GM12878 (cell line): ENCODE measurements around the gene SQSTM1. TPM values are rescaled to one million over a fixed set of nuclear protein-coding genes. Genes with fewer than 3 reads are reported as not detected.

ENCODE experiments used
- ATAC-seq: fragments of 200-7000 bp; cut with Tn5 transposase; 3 replicates; pipeline ENCODE4 v1.9.1; 2020; ENCODE audit warnings: mild to moderate bottlenecking, moderate library complexity
- BruUV-seq: library from RNA; stranded (reverse); fragments of 400-500 nt; replicated peaks from 2 replicates; lab custom pipeline; 2021; lab: Mats Ljungman, UMichigan
- CTCF ChIA-PET: fragments of 300-600 bp; sonication (Branson Sonifier 250); formaldehyde crosslinking; extraction: SDS; loops from one replicate; lab custom pipeline; 2021; ENCODE audit warnings: inconsistent platforms; lab: Yijun Ruan, JAX
- POLR2A ChIA-PET: fragments of 350-600 bp; formaldehyde crosslinking; extraction: SDS; loops from one replicate; lab custom pipeline; 2021; ENCODE audit warnings: inconsistent platforms; lab: Charles Lee
- RAD21 ChIA-PET: fragments of 300-600 bp; sonication (Branson Sonifier 250); formaldehyde crosslinking; loops from one replicate; lab custom pipeline; 2023; ENCODE audit warnings: antibody characterized with exemption; ENCODE audit not compliant: unreplicated experiment; lab: Charles Lee
- SMC1A ChIA-PET: fragments of 300-600 bp; sonication (Branson Sonifier 250); formaldehyde crosslinking; loops from one replicate; lab custom pipeline; 2023; ENCODE audit not compliant: unreplicated experiment, uncharacterized antibody; lab: Charles Lee
- DNase-seq: peaks from one replicate; pipeline ENCODE4 v3.0.0-alpha.2; 2011; ENCODE audit warnings: low read depth, low spot score
- FAIRE-seq: peaks from 3 replicates; lab custom pipeline; 2011; peaks lifted over from hg19 to GRCh38; lab: Jason Lieb, UNC
- H2AFZ ChIP-seq: 2 replicates; pipeline ENCODE4 v1.6.0; 2011; ENCODE audit warnings: low read depth, low read length, control low read depth; ENCODE audit not compliant: control insufficient read depth
- H3K27ac ChIP-seq: 2 replicates; pipeline ENCODE4 v1.5.1; 2011; ENCODE audit warnings: control low read depth; ENCODE audit not compliant: control insufficient read depth, insufficient read depth
- H3K27me3 ChIP-seq, 2 experiments: replicated peaks in 1 of 2; 2 replicates each; pipeline versions ENCODE4 v1.6.0 to v1.6.1; 2011; ENCODE audit warnings: low read length in 1 of 2; ENCODE audit not compliant: control insufficient read depth in 2 of 2, insufficient read depth in 2 of 2
- H3K36me3 ChIP-seq, 2 experiments: 2 replicates each; pipeline ENCODE4 v1.5.1; 2011; ENCODE audit warnings: low read length in 1 of 2; ENCODE audit not compliant: control insufficient read depth in 2 of 2, insufficient read depth in 2 of 2
- H3K4me1 ChIP-seq: 2 replicates; pipeline ENCODE4 v1.6.1; 2011; ENCODE audit warnings: mild to moderate bottlenecking, low read length, moderate library complexity, mixed read lengths; ENCODE audit not compliant: control insufficient read depth, insufficient read depth
- H3K4me2 ChIP-seq: 2 replicates; pipeline ENCODE4 v1.6.0; 2011; ENCODE audit warnings: control low read depth; ENCODE audit not compliant: control insufficient read depth, insufficient read depth
- H3K4me3 ChIP-seq: fragments of 200-600 bp; sonication (generic); 2 replicates; pipeline ENCODE4 v1.5.1; 2016
- H3K79me2 ChIP-seq: 2 replicates; pipeline ENCODE4 v1.6.0; 2011; ENCODE audit warnings: low read length; ENCODE audit not compliant: control insufficient read depth, insufficient read depth
- H3K9ac ChIP-seq: 2 replicates; pipeline ENCODE4 v1.8.0; 2011; ENCODE audit warnings: low read length, control low read depth, mixed read lengths; ENCODE audit not compliant: control insufficient read depth, insufficient read depth
- H3K9me3 ChIP-seq: replicated peaks from 3 replicates; pipeline ENCODE4 v1.5.1; 2011; ENCODE audit warnings: mild to moderate bottlenecking, low read length; ENCODE audit not compliant: control insufficient read depth, insufficient read depth
- H4K20me1 ChIP-seq: 2 replicates; pipeline ENCODE4 v1.6.0; 2011; ENCODE audit not compliant: control insufficient read depth, insufficient read depth
- HCFC1 ChIP-seq: fragments of 150-350 bp; IDR thresholded peaks from 2 replicates; pipeline ENCODE4 v1.6.1; 2014; ENCODE audit warnings: low read length
- HDGF ChIP-seq: fragments of 450-650 bp; IDR thresholded peaks from 2 replicates; pipeline ENCODE4 v1.6.1; 2016; ENCODE audit warnings: antibody characterized with exemption
- JUNB ChIP-seq: IDR thresholded peaks from 2 replicates; pipeline ENCODE4 v1.6.1; 2016; ENCODE audit warnings: antibody characterized with exemption, mild to moderate bottlenecking
- JUND ChIP-seq: IDR thresholded peaks from 2 replicates; pipeline ENCODE4 v1.6.1; 2012; ENCODE audit warnings: low read depth, mild to moderate bottlenecking, low read length, improper control_type of control experiment, moderate library complexity
- KDM1A ChIP-seq: fragments of 200-600 bp; sonication (generic); IDR thresholded peaks from 2 replicates; pipeline ENCODE4 v1.6.1; 2016; ENCODE audit warnings: borderline replicate concordance
- NFXL1 ChIP-seq: fragments of 450-650 bp; IDR thresholded peaks from 2 replicates; pipeline ENCODE4 v1.6.1; 2017; ENCODE audit warnings: antibody characterized with exemption, mild to moderate bottlenecking, borderline replicate concordance
- POLR2A ChIP-seq: IDR thresholded peaks from 2 replicates; pipeline ENCODE4 v1.6.1; 2011; ENCODE audit warnings: low read depth, mild to moderate bottlenecking, low read length
- POLR2AphosphoS2 ChIP-seq: IDR thresholded peaks from 2 replicates; pipeline ENCODE4 v1.6.1; 2011; ENCODE audit warnings: low read depth, mild to moderate bottlenecking, low read length, improper control_type of control experiment, moderate library complexity
- POLR2AphosphoS5 ChIP-seq: IDR thresholded peaks from 2 replicates; pipeline ENCODE4 v1.6.1; 2011; ENCODE audit warnings: mild to moderate bottlenecking, low read length, inconsistent platforms
- RELA ChIP-seq: fragments of 450-650 bp; IDR thresholded peaks from 2 replicates; pipeline ENCODE4 v1.8.0; 2014; ENCODE audit warnings: borderline replicate concordance; ENCODE audit not compliant: partially characterized antibody
- WGBS: methylation state at CpG from one replicate; pipeline ENCODE4 v1.1.6; 2016; ENCODE audit warnings: low lambda C conversion rate; ENCODE audit not compliant: insufficient replicate concordance, insufficient coverage; ENCODE audit errors: missing lambda C conversion rate; 5-methylcytosine and 5-hydroxymethylcytosine counted together
- in situ Hi-C: fragments of 300-500 bp; cut with MboI; formaldehyde crosslinking; loops from 9 replicates; pipeline ENCODE4 v1.14.3; 2018; ENCODE audit warnings: mixed read lengths
- intact Hi-C: fragments of 100-400 bp; cut with micrococcal nuclease; formaldehyde crosslinking; loops from one replicate; pipeline ENCODE4 v1.14.2; 2022; ENCODE audit not compliant: unreplicated experiment
- polyA plus RNA-seq, 11 experiments: library from polyadenylated mRNA; depleted of rRNA in 4 of 11; unstranded in 6 of 11; stranded (reverse) in 5 of 11; fragments of >200 nt; fragmentation: Nextera tagmentation in 4 of 11; fragmentation: Illumina TruSeq in 1 of 11; extraction: Ambion mirVana in 4 of 11; extraction: Trizol in 1 of 11; gene quantifications; 1 replicate in 1 of 11; 2 replicates in 10 of 11; pipeline versions ENCODE4 v1.2.1 to v1.2.3, GENCODE V29; 2011 to 2016; ENCODE audit warnings: inconsistent platforms in 2 of 11, missing spikeins in 2 of 11, low read depth in 1 of 11
- total RNA-seq, 4 experiments: library from RNA; depleted of rRNA in 3 of 4; stranded (reverse); fragments of >200 nt in 3 of 4; fragmentation: Illumina TruSeq in 1 of 4; extraction: Trizol in 1 of 4; gene quantifications; 2 replicates each; pipeline versions ENCODE4 v1.2.1 to v1.2.3, GENCODE V29; 2013 to 2021
- TF ChIP-seq, protein P1 (sequence below): IDR thresholded peaks from 2 replicates; pipeline ENCODE4 v1.6.1; 2011; ENCODE audit warnings: low read depth, low read length, improper control_type of control experiment, borderline replicate concordance
- TF ChIP-seq, protein P2 (sequence below): fragments of 450-650 bp; IDR thresholded peaks from 2 replicates; pipeline ENCODE4 v1.6.1; 2017; ENCODE audit warnings: low read depth, mild to moderate bottlenecking, moderate library complexity
- TF ChIP-seq, protein P3 (sequence below): IDR thresholded peaks from 2 replicates; pipeline ENCODE4 v1.6.1; 2012; ENCODE audit warnings: low read depth, low read length, improper control_type of control experiment

SQSTM1 gene
- total and polyA plus RNA-seq, 10 of the 15 experiments (the other 5 are each of a cell fraction or from before 2014, with no cell fraction given): 6.3 to 138 (median 62.1) TPM

DNA sequence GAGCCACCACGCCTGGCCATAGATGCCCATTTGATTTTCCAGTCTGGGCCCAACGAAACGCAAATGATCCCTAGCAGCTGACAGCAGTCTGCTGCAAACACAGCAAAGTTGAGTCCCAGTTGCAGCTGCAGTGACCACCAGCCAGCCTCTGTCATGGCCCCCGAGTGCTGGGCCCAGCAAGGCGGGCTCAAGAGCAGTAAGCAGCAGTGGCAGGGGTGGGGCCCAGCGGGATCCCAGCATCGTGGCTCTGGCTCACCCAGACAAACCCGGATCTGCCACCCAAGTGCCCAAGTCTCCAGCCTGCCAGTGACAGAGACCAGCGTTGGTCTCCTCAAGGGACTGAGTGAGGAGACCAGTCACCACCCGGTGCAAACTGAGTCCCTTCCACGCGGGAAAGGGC is 33.8 kb upstream of the SQSTM1 start:
- H4K20me1 ChIP-seq: no peaks in the 10 kb centered on the region
- no peak for TF ChIP-seq POLR2AphosphoS2
- TF ChIP-seq, protein P1, sequence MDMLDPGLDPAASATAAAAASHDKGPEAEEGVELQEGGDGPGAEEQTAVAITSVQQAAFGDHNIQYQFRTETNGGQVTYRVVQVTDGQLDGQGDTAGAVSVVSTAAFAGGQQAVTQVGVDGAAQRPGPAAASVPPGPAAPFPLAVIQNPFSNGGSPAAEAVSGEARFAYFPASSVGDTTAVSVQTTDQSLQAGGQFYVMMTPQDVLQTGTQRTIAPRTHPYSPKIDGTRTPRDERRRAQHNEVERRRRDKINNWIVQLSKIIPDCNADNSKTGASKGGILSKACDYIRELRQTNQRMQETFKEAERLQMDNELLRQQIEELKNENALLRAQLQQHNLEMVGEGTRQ: no peak
- TF ChIP-seq, protein P2, sequence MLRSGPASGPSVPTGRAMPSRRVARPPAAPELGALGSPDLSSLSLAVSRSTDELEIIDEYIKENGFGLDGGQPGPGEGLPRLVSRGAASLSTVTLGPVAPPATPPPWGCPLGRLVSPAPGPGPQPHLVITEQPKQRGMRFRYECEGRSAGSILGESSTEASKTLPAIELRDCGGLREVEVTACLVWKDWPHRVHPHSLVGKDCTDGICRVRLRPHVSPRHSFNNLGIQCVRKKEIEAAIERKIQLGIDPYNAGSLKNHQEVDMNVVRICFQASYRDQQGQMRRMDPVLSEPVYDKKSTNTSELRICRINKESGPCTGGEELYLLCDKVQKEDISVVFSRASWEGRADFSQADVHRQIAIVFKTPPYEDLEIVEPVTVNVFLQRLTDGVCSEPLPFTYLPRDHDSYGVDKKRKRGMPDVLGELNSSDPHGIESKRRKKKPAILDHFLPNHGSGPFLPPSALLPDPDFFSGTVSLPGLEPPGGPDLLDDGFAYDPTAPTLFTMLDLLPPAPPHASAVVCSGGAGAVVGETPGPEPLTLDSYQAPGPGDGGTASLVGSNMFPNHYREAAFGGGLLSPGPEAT: no peak
- no peak for TF ChIP-seq RELA
- no peak for TF ChIP-seq POLR2A
- TF ChIP-seq NFXL1: no peak
- TF ChIP-seq HCFC1: no peak
- no peak for TF ChIP-seq HDGF
- TF ChIP-seq POLR2AphosphoS5: no peak
- no peak for TF ChIP-seq JUND
- TF ChIP-seq JUNB: no peak
- TF ChIP-seq KDM1A: no peak
- TF ChIP-seq, protein P3, sequence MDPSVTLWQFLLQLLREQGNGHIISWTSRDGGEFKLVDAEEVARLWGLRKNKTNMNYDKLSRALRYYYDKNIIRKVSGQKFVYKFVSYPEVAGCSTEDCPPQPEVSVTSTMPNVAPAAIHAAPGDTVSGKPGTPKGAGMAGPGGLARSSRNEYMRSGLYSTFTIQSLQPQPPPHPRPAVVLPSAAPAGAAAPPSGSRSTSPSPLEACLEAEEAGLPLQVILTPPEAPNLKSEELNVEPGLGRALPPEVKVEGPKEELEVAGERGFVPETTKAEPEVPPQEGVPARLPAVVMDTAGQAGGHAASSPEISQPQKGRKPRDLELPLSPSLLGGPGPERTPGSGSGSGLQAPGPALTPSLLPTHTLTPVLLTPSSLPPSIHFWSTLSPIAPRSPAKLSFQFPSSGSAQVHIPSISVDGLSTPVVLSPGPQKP: no peak
- TF ChIP-seq, all 136 proteins: peak for 0
- in situ Hi-C loops: loop anchor here (25.0 kb wide), 1 partner anchor 300 kb away; no protein-coding TSS in a partner anchor
- intact Hi-C loops: no loop called here
- H3K4me3 ChIP-seq: no peak overlapping the region
- H3K27ac ChIP-seq: no peak overlapping the region
- no peaks in the 10 kb centered on the region for H3K36me3 ChIP-seq
- no peaks in the 10 kb centered on the region for H3K4me1 ChIP-seq
- POLR2A ChIA-PET: no interaction called here
- no peak for FAIRE-seq
- H3K9ac ChIP-seq: no peak overlapping the region
- ATAC-seq: no peak
- no peaks in the 10 kb centered on the region for H3K79me2 ChIP-seq
- no peak for DNase-seq
- BruUV-seq: no TSS peak
- no peak overlapping the region for H2AFZ ChIP-seq
- WGBS: 87% methylated on average over 12 of the region's 12 CpGs
- SMC1A ChIA-PET: no interaction called here
- CTCF ChIA-PET: no interaction called here
- H3K4me2 ChIP-seq: no peak overlapping the region
- RAD21 ChIA-PET: no interaction called here
- no peaks in the 10 kb centered on the region for H3K27me3 ChIP-seq
- no peaks in the 10 kb centered on the region for H3K9me3 ChIP-seq
